Measurements from ENCODE around the gene SPSB2. TPM values are rescaled to one million over a fixed set of nuclear protein-coding genes. Genes with fewer than 3 reads are reported as not detected.
"Not testable (repeated sequence)": the region's sequence is repeated elsewhere in the genome, so short reads cannot be mapped to it uniquely, and the experiment has no call there.

The SPSB2 gene
- total RNA-seq, 1 donor from 2014 or later: 14.5 TPM

DNA sequence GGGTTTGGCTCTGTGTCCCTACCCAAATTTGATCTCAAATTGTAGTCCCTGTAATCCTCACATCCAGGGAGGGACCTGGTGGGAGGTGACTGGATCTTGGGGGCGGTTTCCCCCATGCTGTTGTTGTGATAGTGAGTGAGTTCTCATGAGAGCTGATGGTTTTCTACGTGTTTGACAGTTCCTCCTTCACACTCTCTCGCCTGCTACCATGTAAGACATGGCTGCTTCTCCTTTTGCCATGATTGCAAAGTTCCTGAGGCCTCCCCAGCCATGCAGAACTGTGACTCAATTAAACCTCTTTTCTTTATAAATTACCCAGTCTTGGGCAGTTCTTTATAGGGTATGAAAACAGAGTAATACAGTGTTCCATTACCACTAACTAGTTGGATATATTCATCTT lies 21.2 kb upstream of the SPSB2 start:
- no peak overlapping the region for H3K27ac ChIP-seq
- intact Hi-C loops (cut with DNase I): no loop called here
- no peaks in the 10 kb centered on the region for H3K36me3 ChIP-seq
- H3K4me1 ChIP-seq: peaks cover 0 to 6% of the 10 kb centered on the region in 2 donors
- H3K27me3 ChIP-seq: no peaks in the 10 kb centered on the region
- TF ChIP-seq, protein P1, sequence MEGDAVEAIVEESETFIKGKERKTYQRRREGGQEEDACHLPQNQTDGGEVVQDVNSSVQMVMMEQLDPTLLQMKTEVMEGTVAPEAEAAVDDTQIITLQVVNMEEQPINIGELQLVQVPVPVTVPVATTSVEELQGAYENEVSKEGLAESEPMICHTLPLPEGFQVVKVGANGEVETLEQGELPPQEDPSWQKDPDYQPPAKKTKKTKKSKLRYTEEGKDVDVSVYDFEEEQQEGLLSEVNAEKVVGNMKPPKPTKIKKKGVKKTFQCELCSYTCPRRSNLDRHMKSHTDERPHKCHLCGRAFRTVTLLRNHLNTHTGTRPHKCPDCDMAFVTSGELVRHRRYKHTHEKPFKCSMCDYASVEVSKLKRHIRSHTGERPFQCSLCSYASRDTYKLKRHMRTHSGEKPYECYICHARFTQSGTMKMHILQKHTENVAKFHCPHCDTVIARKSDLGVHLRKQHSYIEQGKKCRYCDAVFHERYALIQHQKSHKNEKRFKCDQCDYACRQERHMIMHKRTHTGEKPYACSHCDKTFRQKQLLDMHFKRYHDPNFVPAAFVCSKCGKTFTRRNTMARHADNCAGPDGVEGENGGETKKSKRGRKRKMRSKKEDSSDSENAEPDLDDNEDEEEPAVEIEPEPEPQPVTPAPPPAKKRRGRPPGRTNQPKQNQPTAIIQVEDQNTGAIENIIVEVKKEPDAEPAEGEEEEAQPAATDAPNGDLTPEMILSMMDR (IDR thresholded peaks at IDR 0.05): no peak
- H3K9me3 ChIP-seq: no peaks in the 10 kb centered on the region
- DNase-seq (ENCODE audit: low spot score in 2 of 2): no peak
- H3K4me3 ChIP-seq: no peak overlapping the region

DNA sequence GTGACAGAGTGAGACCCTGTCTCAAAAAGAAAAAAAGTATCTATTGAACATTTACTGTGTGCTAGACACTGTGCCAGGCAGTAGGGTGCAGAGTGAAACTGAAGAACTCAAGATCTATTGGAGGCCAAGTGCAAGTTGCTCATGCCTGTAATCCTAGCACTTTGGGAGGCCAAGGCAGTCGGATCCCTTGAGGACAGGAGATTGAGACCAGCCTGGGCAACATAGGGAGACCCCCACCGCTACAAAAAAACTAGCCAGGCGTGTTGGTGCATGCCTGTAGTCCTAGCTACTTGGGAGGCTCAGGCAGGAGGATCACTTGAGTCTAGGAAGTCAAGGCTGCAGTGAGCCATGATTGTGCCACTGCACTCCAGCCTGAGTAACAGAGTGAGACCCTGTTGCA lies 19.6 kb upstream of the SPSB2 start:
- H3K27me3 ChIP-seq; H3K4me1 ChIP-seq; H3K4me3 ChIP-seq; H3K9me3 ChIP-seq; intact Hi-C loops (cut with DNase I); H3K27ac ChIP-seq; H3K36me3 ChIP-seq; DNase-seq (ENCODE audit: low spot score in 2 of 2): not testable (repeated sequence)

DNA sequence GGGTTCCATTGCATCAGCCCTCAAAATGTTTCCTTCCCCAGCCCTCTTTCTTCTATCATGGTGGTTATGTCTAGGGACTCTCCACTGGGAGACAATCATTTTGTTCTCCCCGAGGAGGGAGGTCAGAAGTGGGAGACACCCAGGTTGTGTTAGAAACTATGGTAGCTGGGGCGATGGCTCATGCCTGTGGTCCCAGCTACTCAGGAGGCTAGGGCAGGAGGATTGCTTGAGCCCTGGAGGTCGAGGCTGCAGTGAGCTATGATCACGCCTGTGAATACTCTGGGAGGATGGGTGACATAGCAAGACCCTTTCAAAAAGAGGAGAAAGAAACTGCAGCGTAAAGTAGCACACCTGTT lies 18.5 kb upstream of the SPSB2 start:
- DNase-seq (ENCODE audit: low spot score in 2 of 2): no peak
- Histone ChIP-seq H3K27me3 (no peaks in the 10 kb centered on the region), H3K36me3 (peaks cover 0 to 4% of the 10 kb centered on the region in 2 donors), H3K4me1 (peaks cover 0 to 6% of the 10 kb centered on the region in 2 donors), H3K4me3 (peak overlapping the region; percentile 54 to 72), H3K9me3 (no peaks in the 10 kb centered on the region), H3K27ac (peak overlapping the region; percentile 92 to 93)
- intact Hi-C loops (cut with DNase I): loop anchor here (1.0 to 2.0 kb wide), 4 partner anchors 13 to 39 kb away; partner anchors contain the start of genes LRRC23, SPSB2 and USP5
- TF ChIP-seq, protein P1 (IDR thresholded peaks at IDR 0.05): no peak

DNA sequence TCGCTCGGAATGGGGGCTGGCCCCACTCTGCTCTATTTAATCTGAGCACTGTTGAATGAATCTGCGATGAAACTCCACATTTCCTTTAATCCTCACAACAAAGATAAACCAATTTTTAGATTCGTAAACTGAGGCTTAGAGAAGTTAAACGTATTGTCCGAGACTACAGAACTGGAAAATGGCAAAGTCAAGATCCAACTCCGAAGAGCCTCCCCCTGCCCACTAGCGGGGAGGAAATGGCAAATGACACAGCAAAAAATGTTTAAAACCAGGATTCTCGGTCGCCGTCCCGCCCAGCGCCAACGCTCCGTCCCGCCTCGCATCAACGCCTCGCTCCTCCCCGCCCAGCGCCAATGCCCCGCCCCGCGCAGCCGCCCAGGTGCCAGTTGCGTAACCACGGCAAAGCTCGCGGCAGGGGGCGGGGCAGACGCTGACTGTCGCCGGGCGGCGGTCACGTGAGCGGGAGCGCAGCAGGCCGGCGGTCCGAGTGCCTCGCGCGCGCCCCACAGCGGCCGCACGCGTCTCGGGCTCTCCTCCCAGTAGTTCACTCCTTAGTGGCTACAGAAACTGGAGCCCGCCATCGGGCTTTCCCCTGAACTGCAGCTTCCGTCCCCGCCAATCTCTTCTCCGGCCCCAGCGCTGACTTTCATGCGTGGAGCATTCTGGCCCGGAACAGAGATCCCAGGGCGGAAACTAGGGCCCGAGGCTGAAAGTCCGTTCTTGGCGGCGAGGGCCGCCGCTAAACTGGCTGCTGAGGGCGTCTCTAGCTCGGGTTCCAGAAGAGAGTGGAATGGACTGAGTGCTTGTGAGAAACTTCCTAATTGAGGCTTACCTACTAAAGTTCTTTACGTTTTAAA lies 17.9 kb upstream of the SPSB2 start:
- peak overlapping the region; percentile 54 to 72 for H3K4me3 ChIP-seq
- TF ChIP-seq, protein P1 (IDR thresholded peaks at IDR 0.05): peak; percentile 82 to 94 (median 83)
- H3K9me3 ChIP-seq: no peaks in the 10 kb centered on the region
- intact Hi-C loops (cut with DNase I): loop anchor here (1.0 to 2.0 kb wide), 4 partner anchors 13 to 39 kb away; partner anchors contain the start of genes LRRC23, SPSB2 and USP5
- DNase-seq (ENCODE audit: low spot score in 2 of 2): peak; percentile 88 to 98
- H3K4me1 ChIP-seq: peaks cover 0 to 6% of the 10 kb centered on the region in 2 donors
- no peaks in the 10 kb centered on the region for H3K27me3 ChIP-seq
- peak overlapping the region; percentile 92 to 93 for H3K27ac ChIP-seq
- H3K36me3 ChIP-seq: peaks cover 0 to 4% of the 10 kb centered on the region in 2 donors

DNA sequence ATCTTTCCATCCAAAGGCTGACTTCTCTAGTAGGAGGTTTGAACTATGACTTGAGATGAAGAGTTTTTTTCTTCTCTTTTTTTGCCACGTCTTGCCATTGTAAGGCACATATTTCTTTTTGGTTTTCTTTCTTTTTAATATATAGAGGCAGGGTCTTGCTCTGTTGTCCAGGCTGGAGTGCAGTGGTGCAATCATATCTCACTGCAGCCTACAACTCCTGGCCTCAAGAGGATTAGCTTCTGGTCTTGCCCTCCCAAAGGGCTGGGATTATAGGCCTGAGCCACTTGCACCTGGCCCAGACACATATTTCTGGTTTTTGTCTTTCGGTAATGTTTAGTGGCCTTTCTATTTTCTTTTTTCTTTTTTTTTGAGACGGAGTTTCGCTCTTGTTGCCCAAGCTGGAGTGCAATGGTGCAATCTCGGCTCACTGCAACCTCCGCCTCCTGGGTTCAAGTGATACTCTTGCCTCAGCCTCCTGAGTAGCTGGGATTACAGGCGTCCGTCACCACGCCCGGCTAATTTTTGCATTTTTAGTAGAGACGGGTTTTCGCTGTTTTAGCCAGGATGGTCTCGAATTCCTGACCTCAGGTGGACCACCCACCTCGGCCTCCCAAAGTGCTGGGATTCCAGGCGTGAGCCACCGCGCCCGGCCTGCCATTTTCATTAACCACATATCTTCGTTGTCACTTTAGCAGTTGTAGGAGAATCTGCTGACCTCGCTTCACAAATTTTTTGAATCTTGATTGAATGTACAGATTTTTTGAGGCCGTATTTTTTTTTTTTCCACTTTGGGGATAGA lies 16.9 kb upstream of the SPSB2 start:
- H3K9me3 ChIP-seq; H3K4me3 ChIP-seq; DNase-seq (ENCODE audit: low spot score in 2 of 2); H3K4me1 ChIP-seq; H3K36me3 ChIP-seq; H3K27me3 ChIP-seq: not testable (repeated sequence)
- peak overlapping the region; percentile 92 to 93 for H3K27ac ChIP-seq
- intact Hi-C loops (cut with DNase I): loop anchor here (2.0 kb wide), 1 partner anchor 35 kb away; no protein-coding TSS in a partner anchor

DNA sequence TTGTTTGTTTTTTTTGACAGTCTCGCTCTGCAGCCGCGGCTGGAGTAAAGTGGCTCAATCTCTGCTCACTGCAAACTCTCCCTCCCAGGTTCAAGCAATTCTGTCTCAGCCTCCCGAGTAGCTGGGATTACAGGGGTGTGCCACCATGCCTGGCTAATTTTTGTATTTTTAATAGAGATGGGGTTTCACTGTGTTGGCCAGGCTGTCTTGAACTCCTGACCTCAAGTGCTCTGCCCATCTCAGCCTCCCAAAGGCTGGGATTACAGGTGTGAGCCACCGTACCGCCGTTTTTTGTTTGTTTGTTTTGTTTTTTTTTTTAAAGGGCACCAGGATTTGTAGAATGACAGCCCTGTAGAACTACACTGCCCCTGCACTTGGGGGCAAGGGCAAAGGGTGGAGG lies 15.7 kb upstream of the SPSB2 start:
- H3K4me3 ChIP-seq; H3K4me1 ChIP-seq; intact Hi-C loops (cut with DNase I); H3K27ac ChIP-seq; DNase-seq (ENCODE audit: low spot score in 2 of 2); H3K9me3 ChIP-seq; H3K27me3 ChIP-seq: not testable (repeated sequence)
- peaks cover 8 to 18% of the 10 kb centered on the region in 2 donors for H3K36me3 ChIP-seq

DNA sequence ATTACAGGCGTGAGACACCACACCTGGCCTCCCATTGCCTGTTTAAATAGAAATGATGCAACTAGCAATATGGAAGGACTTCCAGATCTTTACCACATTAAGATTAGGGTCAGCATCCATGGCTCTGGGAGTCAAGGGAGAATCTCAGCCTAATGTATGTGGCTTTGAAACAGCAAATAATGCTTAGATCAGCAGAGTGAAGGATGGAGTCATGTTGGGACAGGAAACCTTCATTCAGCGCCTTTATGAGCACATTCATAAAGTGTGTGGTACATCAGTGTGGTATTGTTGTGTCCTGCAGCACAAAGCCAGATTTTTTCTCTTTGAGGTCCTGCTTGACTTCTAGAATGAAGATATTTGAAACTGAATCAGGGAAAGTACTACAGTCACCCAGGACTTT lies 15.3 kb upstream of the SPSB2 start:
- TF ChIP-seq, protein P1 (IDR thresholded peaks at IDR 0.05): no peak
- Histone ChIP-seq H3K9me3 (no peaks in the 10 kb centered on the region), H3K4me3 (no peak overlapping the region), H3K4me1 (peaks cover 0 to 6% of the 10 kb centered on the region in 2 donors), H3K27ac (no peak overlapping the region), H3K36me3 (peaks cover 10 to 23% of the 10 kb centered on the region in 2 donors), H3K27me3 (no peaks in the 10 kb centered on the region)
- no peak for DNase-seq (ENCODE audit: low spot score in 2 of 2)
- intact Hi-C loops (cut with DNase I): no loop called here

Data from ascending aorta (tissue), 2 donors.